Immature natural killer cell (primary cell): Measurements from ENCODE around the gene ZMIZ2. TPM values are rescaled to one million over a fixed set of nuclear protein-coding genes. Genes with fewer than 3 reads are reported as not detected.
"Not testable (repeated sequence)": the region's sequence is repeated elsewhere in the genome, so short reads cannot be mapped to it uniquely, and the experiment has no call there.

Experiments used
- DNase-seq, 3 donors: peaks; one replicate each; pipeline ENCODE4 v3.0.0; 2022; ENCODE audit warnings: mixed read lengths in 1 of 3
- H3K27ac Mint-ChIP-seq, 6 donors: one replicate each; pipeline ENCODE4 v1.8.0; 2020; ENCODE audit warnings: mixed read lengths in 6 of 6, mild to moderate bottlenecking in 5 of 6, inconsistent platforms in 4 of 6, moderate library complexity in 3 of 6
- H3K27me3 Mint-ChIP-seq, 3 donors: one replicate each; pipeline ENCODE4 v1.8.0; 2020 to 2021; ENCODE audit warnings: low read depth in 3 of 3, mild to moderate bottlenecking in 3 of 3, mixed read lengths in 3 of 3, moderate library complexity in 3 of 3, inconsistent platforms in 1 of 3
- H3K36me3 Mint-ChIP-seq, 3 donors: one replicate each; pipeline ENCODE4 v1.8.0; 2020; ENCODE audit warnings: mixed read lengths in 3 of 3, inconsistent platforms in 2 of 3, mild to moderate bottlenecking in 2 of 3
- H3K4me1 Mint-ChIP-seq, 2 donors: one replicate each; pipeline ENCODE4 v1.8.0; 2020; ENCODE audit warnings: inconsistent platforms in 2 of 2, mild to moderate bottlenecking in 2 of 2, mixed read lengths in 2 of 2, moderate library complexity in 1 of 2
- H3K4me3 Mint-ChIP-seq, 5 donors: one replicate each; pipeline ENCODE4 v1.8.0; 2020; ENCODE audit warnings: mild to moderate bottlenecking in 5 of 5, mixed read lengths in 5 of 5, inconsistent platforms in 3 of 5, moderate library complexity in 3 of 5
- H3K9me3 Mint-ChIP-seq, 6 donors: one replicate each; pipeline ENCODE4 v1.8.0; 2020; ENCODE audit warnings: mild to moderate bottlenecking in 6 of 6, mixed read lengths in 6 of 6, inconsistent platforms in 4 of 6, moderate library complexity in 3 of 6
- polyA plus RNA-seq, 3 donors: library from polyadenylated mRNA; unstranded; fragments of 300-500 nt; fragmentation: Illumina TruSeq; gene quantifications; one replicate each; pipeline ENCODE4 v1.2.3, GENCODE V29; 2021

The ZMIZ2 gene, protein sequence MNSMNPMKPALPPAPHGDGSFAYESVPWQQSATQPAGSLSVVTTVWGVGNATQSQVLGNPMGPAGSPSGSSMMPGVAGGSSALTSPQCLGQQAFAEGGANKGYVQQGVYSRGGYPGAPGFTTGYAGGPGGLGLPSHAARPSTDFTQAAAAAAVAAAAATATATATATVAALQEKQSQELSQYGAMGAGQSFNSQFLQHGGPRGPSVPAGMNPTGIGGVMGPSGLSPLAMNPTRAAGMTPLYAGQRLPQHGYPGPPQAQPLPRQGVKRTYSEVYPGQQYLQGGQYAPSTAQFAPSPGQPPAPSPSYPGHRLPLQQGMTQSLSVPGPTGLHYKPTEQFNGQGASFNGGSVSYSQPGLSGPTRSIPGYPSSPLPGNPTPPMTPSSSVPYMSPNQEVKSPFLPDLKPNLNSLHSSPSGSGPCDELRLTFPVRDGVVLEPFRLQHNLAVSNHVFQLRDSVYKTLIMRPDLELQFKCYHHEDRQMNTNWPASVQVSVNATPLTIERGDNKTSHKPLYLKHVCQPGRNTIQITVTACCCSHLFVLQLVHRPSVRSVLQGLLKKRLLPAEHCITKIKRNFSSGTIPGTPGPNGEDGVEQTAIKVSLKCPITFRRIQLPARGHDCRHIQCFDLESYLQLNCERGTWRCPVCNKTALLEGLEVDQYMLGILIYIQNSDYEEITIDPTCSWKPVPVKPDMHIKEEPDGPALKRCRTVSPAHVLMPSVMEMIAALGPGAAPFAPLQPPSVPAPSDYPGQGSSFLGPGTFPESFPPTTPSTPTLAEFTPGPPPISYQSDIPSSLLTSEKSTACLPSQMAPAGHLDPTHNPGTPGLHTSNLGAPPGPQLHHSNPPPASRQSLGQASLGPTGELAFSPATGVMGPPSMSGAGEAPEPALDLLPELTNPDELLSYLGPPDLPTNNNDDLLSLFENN
- polyA plus RNA-seq, result 1 to 10 TPM in 2 of 3 donors, under 1 TPM in 1; 0.58 to 8.1 (median 3.3) TPM

DNA sequence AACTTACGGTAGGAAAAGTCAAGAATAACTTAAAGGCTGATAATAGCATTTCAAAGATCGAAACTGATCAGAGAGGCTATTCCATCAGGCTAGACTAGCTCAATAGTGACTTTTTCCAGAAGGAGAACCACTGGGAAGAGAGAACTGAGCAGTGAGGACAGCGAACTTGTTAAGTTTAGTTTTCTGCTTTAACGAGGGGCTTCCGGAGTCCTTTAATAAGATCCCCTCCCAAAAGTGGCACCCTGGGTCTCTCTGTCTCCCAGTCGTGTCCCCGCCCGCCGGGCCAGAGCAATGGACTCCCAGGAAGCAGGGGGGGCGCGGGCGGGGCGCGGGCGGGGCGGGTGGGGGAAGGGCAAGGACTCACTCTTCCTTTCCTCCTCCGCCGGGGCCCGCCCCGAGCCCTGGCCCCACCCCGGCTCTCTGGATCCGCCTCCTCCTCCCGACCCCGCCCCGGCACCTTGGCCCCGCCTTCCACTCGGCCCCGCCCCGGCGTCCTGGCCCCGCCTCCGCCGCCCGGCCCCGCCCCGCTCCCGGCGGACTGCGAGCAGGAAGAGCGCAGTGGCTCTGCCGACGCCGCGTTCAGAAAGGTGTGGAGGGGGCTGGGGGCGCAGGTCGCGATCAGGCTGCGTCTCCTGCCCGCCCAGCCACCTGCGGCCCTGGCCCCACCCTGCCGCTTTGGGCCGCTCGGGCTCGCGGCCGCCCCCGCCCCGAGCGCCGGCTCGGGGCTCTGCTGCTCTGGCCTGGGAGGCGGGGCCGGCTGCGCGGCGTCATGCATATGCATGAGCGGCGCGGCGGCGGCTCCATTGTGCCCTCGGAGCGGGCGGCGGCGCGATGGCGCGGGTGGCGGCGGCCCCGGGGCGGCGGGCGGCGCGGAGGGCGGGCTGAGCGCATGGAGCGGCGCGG is at the start of gene ZMIZ2:
ZMIZ2 (plus strand) TSS at position 803 of the 903 bp plus-strand sequence. CDS start 7,403 bp downstream, outside the sequence.
- peak; percentile 89 to 92 (median 92) for DNase-seq
- Mint-ChIP-seq H3K27me3 (peaks cover 3 to 5% (median 3%) of the 10 kb centered on the region in 3 donors), H3K4me1 (peaks cover 34 to 40% of the 10 kb centered on the region in 2 donors), H3K4me3 (peak within 1 kb of the TSS; percentile 85 to 88 (median 86)), H3K27ac (peak within 1 kb of the TSS; percentile 64 to 88 (median 83)), H3K36me3 (no peaks in the 10 kb centered on the region), H3K9me3 (no peaks in the 10 kb centered on the region)

DNA sequence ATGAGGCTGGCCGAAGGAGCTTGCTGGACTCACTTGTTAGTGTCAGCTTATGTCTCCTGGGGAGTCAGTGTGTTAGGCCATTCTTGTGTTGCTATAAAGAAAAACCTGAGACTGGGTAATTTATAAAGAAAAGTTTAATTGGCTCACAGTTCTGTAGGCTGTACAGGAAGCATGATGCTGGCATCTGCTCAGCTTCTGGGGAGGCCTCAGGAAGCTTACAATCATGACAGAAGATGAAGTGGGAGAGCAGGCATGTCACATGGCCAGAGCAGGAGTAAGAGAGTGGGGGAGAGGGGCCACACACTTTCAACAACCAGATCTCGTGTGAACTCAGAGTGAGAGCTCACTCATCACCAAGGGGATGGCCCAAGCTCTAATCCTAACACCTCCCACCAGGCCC is 49.0 kb upstream of the ZMIZ2 start:
- H3K9me3 Mint-ChIP-seq, result not testable (repeated sequence)

DNA sequence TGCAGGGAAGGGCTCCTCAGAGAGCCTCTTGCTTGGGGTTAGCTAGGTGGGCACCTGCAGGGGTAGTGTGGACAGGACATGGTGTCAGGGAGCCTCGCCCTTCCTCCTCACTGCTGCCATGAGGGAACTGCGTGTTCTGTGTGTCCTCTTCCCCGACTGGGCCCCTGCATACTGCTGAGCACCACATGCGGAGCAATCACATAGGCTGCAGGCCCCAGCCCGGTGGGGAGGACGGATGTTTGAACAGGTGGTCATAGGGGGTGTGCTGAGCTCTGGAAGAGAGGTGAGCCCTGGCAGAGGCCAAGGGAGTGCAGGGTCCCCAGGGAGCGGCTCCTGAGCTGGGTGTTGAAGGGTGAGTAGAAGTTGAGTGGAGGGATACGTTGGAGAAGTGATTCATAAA is 48.3 kb upstream of the ZMIZ2 start:
- peak overlapping the region in 1 of 6 donors; percentile 69 for H3K27ac Mint-ChIP-seq
- peaks cover 0 to 3% (median 0%) of the 10 kb centered on the region in 3 donors for H3K27me3 Mint-ChIP-seq
- no peaks in the 10 kb centered on the region for H3K4me1 Mint-ChIP-seq
- H3K9me3 Mint-ChIP-seq, result no peaks in the 10 kb centered on the region
- no peak for DNase-seq
- H3K4me3 Mint-ChIP-seq, result no peak overlapping the region
- H3K36me3 Mint-ChIP-seq, result peaks cover 8 to 43% (median 37%) of the 10 kb centered on the region in 3 donors

More for the DNA sequence above, 49.0 kb upstream of the ZMIZ2 start:
- H3K27me3 Mint-ChIP-seq, H3K4me1 Mint-ChIP-seq, H3K4me3 Mint-ChIP-seq, DNase-seq: not testable (repeated sequence)
- H3K36me3 Mint-ChIP-seq, result peaks cover 10 to 45% (median 38%) of the 10 kb centered on the region in 3 donors
- peak overlapping the region in 1 of 6 donors; percentile 21 for H3K27ac Mint-ChIP-seq

DNA sequence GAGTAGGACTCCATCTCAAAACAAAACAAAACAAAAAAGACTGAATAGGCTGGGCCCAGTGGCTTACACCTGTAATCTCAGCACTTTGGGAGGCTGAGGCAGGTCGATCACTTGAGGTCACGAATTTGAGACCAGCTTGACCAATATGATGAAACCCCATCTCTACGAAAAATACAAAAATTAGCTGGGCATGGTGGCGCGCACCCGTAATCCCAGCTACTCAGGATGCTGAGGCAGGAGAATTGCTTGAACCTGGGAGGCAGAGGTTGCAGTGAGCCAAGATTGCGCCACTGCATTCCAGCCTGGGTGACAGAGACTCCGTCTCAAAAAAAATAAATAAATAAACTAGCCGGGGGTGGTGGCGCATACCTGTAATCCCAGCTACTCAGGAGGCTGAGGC is 45.3 kb upstream of the ZMIZ2 start:
- not testable (repeated sequence) for H3K4me1 Mint-ChIP-seq, H3K27me3 Mint-ChIP-seq, DNase-seq, H3K9me3 Mint-ChIP-seq, H3K27ac Mint-ChIP-seq, H3K4me3 Mint-ChIP-seq
- H3K36me3 Mint-ChIP-seq, result peaks cover 3 to 35% (median 26%) of the 10 kb centered on the region in 3 donors

DNA sequence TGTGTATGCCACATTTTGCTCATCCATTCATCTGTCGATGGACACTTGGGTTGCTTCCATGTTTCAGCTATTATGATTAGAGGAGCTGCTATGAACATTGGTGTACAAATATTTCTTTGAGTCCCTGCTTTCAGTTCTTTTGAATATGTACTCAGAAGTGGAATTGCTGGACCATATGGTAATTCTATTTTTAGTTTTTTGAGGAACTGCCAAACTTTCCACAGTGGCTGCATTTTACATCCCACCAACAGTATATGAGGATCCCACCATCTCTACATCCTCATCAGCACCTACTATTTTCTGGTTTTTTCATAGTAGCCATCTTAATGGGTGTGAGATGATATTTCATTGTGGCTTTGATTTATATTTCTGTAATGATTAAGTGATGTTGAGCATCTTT is 44.7 kb upstream of the ZMIZ2 start:
- Mint-ChIP-seq H3K36me3 (peaks cover 3 to 35% (median 26%) of the 10 kb centered on the region in 3 donors), H3K27ac (peak overlapping the region in 1 of 6 donors; percentile 34), H3K4me3 (no peak overlapping the region), H3K27me3 (no peaks in the 10 kb centered on the region), H3K4me1 (no peaks in the 10 kb centered on the region), H3K9me3 (no peaks in the 10 kb centered on the region)
- DNase-seq, result no peak

DNA sequence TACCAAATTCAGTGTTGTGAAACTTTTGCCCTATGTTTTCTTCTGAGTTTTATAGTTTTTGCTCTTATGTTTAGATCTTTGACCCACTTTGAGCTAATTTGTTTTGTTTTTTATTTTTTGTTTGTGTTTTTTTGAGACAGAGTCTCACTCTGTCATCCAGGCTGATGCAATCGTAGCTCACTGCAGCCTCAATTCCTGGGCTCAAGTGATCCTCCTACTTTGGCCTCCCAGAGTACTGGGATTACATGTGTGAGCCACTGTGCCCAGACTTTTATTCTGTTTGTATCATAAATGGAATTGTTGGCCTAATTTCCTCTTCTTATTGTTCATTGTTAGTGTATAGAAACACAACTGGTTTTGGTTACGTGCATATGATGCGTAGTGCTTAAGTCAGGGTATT is 43.2 kb upstream of the ZMIZ2 start:
- Mint-ChIP-seq H3K27me3 (no peaks in the 10 kb centered on the region), H3K9me3 (no peaks in the 10 kb centered on the region), H3K4me3 (no peak overlapping the region), H3K4me1 (no peaks in the 10 kb centered on the region), H3K36me3 (peaks cover 3 to 33% (median 26%) of the 10 kb centered on the region in 3 donors), H3K27ac (peak overlapping the region in 1 of 6 donors; percentile 45)
- DNase-seq, result no peak

DNA sequence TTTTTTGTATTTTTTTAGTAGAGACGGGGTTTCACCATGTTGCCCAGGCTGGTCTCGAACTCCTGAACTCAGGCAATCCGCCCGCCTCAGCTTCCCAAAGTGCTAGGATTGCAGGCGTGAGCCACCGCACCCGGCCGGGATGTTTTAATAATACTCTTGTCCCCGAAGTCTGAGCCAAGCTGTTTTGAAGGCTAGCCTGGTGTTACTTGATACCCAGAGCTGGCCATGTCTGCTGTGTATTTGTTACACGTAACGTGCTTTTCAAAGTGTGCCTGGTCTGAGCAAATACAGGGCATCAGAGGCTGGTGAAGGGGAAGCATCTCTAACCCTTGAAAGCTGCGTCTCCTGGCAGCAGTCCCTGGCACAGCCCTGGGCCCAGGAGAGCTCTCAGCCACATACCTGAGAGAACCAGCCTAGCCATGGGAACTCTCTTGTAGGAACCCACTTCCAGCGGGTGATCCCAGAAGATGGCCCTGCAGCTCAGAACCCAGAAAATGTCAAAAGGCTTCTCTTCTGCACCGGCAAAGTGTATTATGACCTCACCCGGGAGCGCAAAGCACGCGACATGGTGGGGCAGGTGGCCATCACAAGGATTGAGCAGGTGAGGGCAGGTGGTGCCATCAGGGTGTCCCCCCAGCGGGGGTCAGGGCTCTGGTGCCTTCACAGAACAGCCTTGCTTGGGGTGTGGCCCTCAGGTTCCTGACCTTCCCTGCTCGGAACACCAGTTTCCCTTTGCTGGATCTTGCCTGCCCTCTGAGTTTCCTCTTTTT is 41.7 kb upstream of the ZMIZ2 start:
- Mint-ChIP-seq H3K9me3 (no peaks in the 10 kb centered on the region), H3K27me3 (peaks cover 0 to 1% (median 0%) of the 10 kb centered on the region in 3 donors), H3K4me1 (peaks cover 3 to 6% of the 10 kb centered on the region in 2 donors), H3K27ac (no peak overlapping the region), H3K4me3 (no peak overlapping the region), H3K36me3 (peaks cover 3 to 29% (median 18%) of the 10 kb centered on the region in 3 donors)
- DNase-seq, result no peak

DNA sequence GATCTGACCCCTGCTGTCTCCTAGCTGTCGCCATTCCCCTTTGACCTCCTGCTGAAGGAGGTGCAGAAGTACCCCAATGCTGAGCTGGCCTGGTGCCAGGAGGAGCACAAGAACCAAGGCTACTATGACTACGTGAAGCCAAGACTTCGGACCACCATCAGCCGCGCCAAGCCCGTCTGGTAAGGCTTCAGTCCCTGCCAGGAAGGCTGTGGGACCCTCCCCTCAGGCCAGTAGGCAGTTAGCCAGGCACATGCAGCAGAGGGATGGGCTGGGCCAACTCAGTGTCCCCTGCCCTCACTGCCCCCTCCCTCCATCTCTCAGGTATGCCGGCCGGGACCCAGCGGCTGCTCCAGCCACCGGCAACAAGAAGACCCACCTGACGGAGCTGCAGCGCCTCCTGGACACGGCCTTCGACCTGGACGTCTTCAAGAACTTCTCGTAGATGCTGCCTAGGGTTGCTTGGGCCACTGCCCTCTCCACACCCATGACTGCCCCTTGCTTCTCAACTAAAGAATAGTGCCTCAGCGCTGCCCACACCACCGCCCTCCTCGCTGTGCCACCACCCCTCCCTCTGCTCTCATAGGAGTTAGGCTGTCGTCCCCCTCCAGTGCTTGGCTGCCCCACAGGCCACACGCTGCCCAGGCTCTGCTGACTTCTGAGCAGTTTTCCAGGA is 41.0 kb upstream of the ZMIZ2 start:
- Mint-ChIP-seq H3K9me3 (no peaks in the 10 kb centered on the region), H3K36me3 (peaks cover 3 to 29% (median 18%) of the 10 kb centered on the region in 3 donors), H3K27ac (no peak overlapping the region), H3K4me1 (peaks cover 7 to 10% of the 10 kb centered on the region in 2 donors), H3K4me3 (no peak overlapping the region), H3K27me3 (peaks cover 0 to 3% (median 0%) of the 10 kb centered on the region in 3 donors)
- DNase-seq, result no peak

DNA sequence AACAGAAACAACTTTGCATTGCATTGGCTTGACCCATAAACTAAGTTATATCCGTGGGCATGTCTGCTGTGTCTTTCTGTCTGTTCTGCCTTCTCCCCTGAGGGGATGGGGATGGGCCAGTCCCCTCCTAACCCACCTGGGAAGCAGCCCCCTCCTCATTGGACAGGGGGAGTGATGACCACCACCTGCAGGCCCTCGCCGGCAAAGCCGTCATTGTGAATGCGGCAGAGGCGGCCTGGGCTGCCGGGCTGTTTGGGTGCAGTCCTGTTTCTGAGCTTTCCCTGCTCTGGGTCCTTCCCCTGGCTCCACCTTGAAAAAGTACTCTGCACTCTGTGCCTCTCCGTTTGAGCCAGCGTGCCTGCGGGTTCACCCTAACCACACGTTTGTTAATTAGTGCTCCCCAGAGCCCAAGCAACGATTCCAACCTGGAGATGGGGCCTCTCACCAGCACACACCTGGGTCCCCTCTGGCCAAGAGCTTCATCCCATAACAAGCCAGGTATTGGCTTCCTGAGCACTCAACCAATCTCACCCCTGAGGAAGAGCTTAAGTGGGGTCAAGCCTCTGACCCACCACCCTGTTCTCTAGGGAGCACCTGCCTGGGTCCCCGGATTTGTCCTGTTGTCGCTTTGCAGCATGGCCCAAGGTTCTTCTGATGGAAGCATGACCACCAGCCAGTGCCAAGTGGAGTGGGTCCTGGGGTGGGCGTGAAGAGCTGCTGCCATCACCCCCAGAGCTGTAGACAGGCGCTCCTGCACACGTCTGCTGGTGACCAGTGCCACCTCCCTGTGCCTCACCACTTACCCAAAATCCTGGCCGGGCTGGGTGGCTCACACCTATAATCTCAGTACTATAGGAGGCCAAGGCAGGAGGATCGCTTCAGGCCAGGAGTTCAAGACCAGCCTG is 39.4 kb upstream of the ZMIZ2 start:
- Mint-ChIP-seq H3K27ac (peak overlapping the region in 2 of 6 donors; percentile 48 to 49), H3K4me1 (peaks cover 7 to 10% of the 10 kb centered on the region in 2 donors), H3K27me3 (peaks cover 0 to 3% (median 0%) of the 10 kb centered on the region in 3 donors), H3K36me3 (peaks cover 3 to 25% (median 15%) of the 10 kb centered on the region in 3 donors), H3K4me3 (no peak overlapping the region), H3K9me3 (no peaks in the 10 kb centered on the region)
- DNase-seq, result no peak

DNA sequence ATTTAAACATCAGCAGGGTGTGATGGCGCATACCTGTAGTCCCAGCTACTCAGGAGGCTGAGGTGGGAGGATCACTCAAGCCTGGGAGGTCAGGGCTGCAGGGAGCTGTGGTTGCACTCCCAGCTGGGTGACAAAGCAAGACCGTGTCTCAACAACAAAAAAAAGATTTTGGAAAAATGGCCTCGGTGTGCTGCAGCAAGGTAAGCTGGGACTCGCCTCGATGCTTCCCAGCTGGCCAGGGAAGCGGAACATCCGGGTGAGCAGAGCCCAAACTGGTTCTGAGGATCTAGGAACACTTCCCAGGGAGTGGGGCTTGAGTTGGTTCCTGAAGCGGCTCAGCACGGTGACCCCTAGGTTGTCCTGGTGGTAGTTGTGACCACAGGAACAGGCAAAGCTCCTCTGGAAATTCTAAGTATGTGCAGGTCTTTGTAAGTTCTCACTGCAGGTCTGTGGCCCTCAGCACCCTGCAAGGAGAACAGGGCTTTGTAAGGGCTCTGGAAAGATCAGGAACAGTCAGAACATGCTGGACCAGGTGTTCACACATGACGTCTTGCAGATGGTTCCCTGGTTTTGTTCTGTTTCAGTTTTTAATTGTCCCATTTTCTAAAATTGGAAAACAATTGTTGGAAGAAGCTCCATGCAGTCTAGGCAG is 38.6 kb upstream of the ZMIZ2 start:
- H3K27me3 Mint-ChIP-seq, result peaks cover 0 to 3% (median 0%) of the 10 kb centered on the region in 3 donors
- H3K4me3 Mint-ChIP-seq, result no peak overlapping the region
- H3K36me3 Mint-ChIP-seq, result peaks cover 3 to 25% (median 15%) of the 10 kb centered on the region in 3 donors
- H3K9me3 Mint-ChIP-seq, result no peaks in the 10 kb centered on the region
- H3K27ac Mint-ChIP-seq, result peak overlapping the region in 2 of 6 donors; percentile 25 to 85
- DNase-seq, result no peak
- peaks cover 7 to 10% of the 10 kb centered on the region in 2 donors for H3K4me1 Mint-ChIP-seq

DNA sequence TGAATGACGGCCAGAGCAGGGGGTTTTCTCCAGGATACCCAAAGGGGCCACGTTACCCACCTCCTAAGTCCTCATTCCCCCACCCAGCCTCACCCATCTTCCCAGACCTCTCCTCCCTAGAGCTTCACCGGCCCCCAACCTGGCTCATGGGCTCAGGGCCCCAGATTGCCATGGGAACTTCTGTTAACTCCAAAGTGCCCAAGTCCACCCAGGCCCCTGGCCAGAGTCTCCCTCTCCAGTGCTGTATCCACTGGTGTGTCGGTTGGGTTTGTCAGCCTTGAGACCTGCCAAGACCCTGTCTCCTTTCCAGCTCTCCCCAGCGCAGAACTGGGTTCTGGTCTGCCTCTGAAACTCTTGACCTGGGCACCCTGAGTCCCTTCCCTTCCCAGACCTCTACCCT is 37.1 kb upstream of the ZMIZ2 start:
- no peak overlapping the region for H3K27ac Mint-ChIP-seq
- DNase-seq, result no peak
- peaks cover 3 to 19% (median 8%) of the 10 kb centered on the region in 3 donors for H3K36me3 Mint-ChIP-seq
- H3K27me3 Mint-ChIP-seq, result peaks cover 0 to 3% (median 0%) of the 10 kb centered on the region in 3 donors
- H3K4me3 Mint-ChIP-seq, result no peak overlapping the region
- H3K4me1 Mint-ChIP-seq, result peaks cover 7 to 10% of the 10 kb centered on the region in 2 donors
- no peaks in the 10 kb centered on the region for H3K9me3 Mint-ChIP-seq
